NT2/D1 (cell line): ENCODE data around the gene MAT1A.

Experiments
- YY1 ChIP-seq: IDR thresholded peaks from 2 replicates; pipeline ENCODE4 v1.6.1; 2011; ENCODE audit not compliant: insufficient read length, insufficient read depth
- ZNF274 ChIP-seq: IDR thresholded peaks from 2 replicates; pipeline ENCODE4 v1.6.1; 2011; ENCODE audit warnings: mild to moderate bottlenecking, low read depth, low read length

GRCh38 chr10:80277016-80277415 is 12.4 kb downstream of the MAT1A start:
- TF ChIP-seq ZNF274 (no peak), YY1 (no peak)
